Glomerular visceral epithelial cell (primary cell): ENCODE data around the gene VASH2.

Experiments used
- DNase-seq: peaks from one replicate; pipeline ENCODE4 v3.0.0-alpha.2; 2016; ENCODE audit errors: extremely low spot score

The VASH2 gene

DNA sequence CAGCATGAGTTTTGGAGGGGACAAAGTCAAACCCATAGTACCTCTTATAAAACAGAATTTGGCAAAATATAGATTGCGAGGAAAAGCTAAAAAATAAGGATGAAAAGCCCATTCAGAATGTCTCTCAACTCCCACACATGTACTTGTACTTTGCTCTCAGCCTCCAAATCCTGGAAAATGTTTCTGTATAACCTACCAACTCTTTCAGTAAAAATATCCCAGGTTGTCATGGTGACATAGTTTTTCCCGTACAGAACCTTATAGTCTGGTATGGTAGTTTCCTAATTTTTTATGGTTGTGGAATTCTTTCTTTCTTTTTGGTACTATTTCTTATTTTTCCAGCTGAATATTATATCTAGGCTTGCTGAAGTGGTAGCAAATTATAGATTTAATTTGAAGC lies 85.2 kb downstream of the VASH2 start:
- no peak for DNase-seq
